Raji (cell line): ENCODE results near the gene PSG1.
"Not testable (repeated sequence)": the region's sequence is repeated elsewhere in the genome, so short reads cannot be mapped to it uniquely, and the experiment has no call there.

Experiments used
- POLR2A ChIP-seq: IDR thresholded peaks from 2 replicates; pipeline ENCODE4 v1.6.1; 2011; ENCODE audit warnings: low read depth, low read length, control low read depth; ENCODE audit not compliant: insufficient read depth

Gene PSG1

DNA sequence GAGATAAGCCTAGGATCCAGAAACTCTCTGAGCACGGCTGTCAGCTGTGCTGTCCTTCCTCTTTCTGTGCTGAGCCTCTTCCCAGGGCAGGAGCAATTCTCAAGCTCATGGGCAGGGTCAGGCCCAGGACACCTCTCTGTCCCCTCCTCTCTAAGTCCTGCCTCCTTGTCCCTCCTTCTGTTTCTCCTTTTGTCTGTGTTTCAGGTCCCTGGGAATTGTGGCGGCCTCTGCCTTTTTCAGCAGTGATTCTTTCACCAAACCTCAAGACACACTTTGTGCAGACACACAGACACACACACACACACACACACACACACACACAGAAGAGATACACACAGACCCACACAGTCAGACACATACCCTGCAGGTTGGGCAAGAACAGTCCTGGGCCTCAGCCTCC, at the start of gene PSG1:
PSG1 (minus strand) TSS at position 101 of the 400 bp plus-strand sequence. CDS start 132 bp downstream, outside the sequence.
- TF ChIP-seq POLR2A, result no peak

DNA sequence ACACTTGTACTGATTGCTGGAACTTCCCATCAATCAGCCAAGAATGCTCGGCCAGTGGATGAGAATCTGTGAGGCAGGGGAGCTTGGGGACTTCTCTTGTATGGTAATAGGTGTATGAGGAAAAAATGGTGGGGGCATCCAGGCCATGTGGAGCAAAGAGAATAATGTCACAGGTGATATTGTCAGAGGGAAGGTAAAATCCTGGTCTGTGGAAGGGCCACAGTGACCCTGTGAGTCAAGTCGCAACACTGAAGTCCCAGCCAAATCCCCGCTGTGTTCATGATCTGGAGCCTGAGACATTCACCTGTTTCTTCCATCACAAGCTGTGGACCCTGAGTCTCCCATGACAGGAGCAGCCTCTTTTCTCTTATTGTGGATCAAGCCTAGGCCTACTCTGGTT, 49.4 kb upstream of the PSG1 start:
- TF ChIP-seq POLR2A, result no peak

DNA sequence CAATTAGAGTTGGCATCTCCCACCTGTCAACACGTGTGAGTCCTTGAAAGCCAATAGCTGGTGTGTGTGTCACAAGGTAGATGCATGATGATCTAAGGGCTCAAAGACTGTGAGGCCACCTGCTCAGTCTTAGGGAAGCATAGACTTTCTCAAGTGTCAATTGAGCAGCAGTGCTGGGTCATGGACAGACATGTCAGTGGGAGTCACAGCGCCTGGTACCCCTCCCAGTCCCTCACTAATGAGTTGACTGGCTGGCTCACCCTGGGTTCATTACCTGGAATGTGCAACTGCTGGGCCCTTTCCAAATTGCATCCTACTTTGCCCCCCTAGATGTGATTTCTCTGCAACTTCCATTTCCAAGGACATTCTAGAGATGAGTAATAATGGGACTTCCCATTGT, 47.3 kb upstream of the PSG1 start:
- no peak for TF ChIP-seq POLR2A

DNA sequence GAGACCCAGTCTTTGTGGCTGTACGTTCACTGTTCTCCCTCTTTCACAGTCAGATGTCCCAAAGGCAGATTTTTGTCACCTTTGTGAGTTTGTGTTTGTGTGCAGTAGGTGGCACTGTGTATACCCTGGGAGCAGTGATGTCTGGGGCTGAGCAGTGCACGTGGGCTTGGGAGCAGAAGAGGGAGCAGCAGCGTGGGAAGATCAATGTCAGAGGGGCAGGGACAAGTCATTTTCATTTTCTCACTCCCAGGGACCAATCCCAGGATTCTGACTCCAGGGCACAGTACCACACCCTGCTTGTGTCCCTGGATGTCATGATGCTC, 40.2 kb upstream of the PSG1 start:
- TF ChIP-seq POLR2A, result no peak

DNA sequence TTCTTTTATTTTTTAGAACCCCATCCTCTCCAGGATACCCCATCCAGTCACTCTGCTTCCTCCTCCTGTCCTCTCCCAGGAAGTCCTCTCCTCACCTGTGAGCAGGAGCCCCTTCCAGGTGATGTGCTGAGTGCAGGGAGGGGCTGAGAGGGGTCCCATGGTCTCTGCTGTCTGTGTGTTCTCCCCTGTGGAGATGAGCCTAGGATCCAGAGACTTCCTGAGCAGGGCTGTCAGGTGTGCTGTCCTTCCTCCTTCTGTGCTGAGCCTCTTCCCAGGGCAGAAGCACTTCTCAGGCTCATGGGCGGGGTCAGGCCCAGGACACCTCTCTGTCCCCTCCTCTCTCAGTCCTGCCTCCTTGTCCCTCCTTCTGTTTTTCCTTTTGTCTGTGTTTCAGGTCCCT, 38.1 kb upstream of the PSG1 start, which contains the start of gene PSG6:
PSG6 (minus strand) TSS at position 261 of the 400 bp plus-strand sequence; CDS start at position 159, 102 bp downstream.
- TF ChIP-seq POLR2A, result not testable (repeated sequence)

DNA sequence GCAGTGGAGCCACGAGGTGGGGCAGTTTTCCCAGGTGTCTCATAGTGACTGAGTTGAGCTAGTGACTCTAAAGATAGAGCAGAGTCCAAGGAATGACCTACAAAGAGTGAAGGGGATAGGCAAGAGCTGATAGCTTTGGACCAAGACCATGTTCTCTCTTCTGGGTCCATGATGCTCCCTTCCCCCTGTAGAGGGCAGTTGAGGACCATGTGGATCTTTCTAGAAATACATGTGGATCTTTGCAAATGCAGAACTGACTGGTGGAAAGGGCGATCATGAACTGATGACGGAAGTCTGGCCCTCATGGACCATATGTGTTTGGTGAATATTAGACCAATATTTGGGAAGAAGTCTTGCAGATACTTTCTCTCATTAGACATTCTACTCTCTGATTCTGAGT, 6.9 kb downstream of the PSG1 start:
- no peak for TF ChIP-seq POLR2A

DNA sequence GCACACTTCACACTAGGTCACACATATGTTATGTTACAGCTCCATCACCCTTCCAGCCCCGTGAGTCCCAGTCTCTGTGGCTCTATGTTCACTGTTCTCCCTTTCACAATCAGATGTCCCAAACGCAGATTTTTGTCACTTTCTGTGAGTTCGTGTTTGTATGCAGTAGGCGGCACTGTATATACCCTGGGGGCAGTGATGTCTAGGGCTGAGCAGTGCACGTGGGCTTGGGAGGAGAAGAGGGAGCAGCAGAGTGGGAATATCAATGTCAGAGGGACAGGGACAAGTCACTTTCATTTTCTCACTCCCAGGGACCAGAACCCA, 22.0 kb downstream of the PSG1 start:
- no peak for TF ChIP-seq POLR2A

DNA sequence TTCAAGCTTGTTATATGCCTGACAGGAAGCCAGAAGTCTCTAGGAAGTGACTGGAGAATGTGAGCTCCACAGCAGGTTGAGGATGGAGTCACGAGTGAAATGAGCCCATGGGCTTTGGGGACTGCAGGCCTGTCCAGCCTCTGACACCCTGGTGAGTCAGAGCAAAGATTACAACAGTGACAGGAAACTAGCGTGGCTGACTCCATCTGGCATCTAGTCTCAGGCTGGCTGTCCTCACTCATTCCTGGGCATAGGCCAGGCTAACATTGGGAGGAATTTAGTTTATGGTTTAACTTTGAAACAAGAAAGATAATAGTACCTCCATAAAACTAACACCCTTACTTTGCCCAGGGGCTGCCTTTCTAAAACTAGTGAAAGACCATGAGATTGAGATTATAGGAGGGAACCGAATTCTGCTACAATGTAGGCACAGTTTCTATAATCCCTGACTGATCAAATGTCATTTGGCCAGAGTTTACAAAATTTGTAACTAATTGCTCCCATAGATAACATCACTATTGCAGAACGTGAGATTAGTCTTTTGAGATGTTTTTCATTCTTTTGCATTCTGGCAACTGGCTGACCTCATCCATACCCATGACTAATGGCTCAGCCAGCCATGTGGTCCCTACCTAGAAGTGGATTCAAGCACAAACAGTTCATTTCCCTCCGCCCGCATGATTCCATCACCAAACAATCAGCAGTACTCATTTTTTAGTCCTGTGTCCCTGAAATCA, 28.4 kb downstream of the PSG1 start:
- TF ChIP-seq POLR2A, result no peak

DNA sequence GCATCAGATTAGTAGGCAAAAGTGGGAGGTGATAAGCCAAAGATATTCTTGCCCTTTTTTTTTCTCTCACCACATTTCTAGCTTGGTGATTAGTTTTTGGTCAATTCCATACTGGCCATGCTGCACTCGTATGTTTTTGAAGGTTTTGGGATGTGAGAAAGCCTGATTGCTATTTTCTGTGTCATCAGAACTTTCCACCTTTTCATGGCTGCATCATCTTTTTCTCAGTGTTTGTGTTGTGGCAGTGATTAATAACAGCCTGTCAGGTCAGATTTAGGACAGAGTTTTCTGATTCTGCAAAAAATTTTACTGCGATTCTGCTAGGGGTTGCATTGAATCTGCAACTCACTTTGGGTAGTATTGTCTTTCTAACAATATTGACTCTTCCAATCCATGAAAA, 32.9 kb downstream of the PSG1 start:
- no peak for TF ChIP-seq POLR2A

DNA sequence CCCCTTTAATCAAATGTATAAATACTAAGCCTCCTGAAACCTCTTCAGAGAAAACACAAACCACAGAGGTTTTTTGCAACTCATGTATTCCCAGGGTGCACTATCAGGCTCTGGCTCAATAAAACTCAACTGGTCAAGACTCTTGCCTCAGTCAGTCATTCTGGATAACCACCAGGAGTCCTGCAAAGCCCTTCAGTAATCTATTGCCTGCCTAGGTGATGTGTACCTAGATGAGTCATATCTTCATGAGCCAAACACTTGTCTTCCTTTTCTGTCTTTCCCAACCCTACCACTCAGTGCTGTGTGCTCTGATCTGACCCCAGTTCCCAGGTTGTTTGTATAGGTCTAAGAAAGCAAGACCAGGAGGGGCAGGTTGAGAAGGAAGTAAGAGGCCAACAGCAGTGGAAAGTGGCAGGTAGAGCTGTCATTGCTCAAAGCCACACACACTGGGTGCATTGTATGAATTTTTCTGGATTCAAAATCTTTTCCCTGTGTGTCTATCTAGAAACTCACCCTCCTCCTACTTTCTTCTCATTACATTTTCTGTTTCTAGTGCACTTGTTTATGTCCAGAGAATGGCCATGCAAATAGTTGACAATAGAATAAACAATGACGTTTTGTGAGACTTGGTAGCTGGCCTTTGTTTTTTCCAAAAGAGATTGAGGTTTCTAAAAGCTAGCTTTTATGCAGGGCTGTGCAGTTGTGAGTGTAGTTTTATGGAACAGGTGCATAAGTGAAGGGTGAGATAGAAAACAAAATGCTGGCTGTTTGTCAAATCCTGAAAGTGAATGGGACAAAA, 48.1 kb downstream of the PSG1 start:
- TF ChIP-seq POLR2A, result no peak

DNA sequence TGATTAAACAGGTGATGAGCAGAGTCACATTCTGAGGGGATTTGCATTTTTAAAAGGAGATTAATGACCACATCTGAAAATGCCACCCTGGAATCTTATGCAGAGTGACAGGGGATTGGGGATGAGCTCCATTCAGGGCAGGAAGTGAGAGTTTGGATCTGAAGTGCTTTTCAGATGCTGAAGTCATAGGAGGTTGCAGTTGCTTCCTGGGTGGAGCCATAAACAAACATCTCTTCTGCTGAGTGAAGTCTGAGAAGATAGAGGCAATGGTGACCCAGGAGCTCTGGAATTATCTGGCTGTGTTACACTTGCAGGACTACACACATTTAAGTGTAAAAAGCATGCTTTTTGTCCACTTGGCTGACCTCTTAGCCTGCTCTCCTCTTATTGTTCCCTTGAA, 62.6 kb downstream of the PSG1 start:
- no peak for TF ChIP-seq POLR2A
